Measurements from ENCODE around the gene IP6K3.

Gene IP6K3

DNA sequence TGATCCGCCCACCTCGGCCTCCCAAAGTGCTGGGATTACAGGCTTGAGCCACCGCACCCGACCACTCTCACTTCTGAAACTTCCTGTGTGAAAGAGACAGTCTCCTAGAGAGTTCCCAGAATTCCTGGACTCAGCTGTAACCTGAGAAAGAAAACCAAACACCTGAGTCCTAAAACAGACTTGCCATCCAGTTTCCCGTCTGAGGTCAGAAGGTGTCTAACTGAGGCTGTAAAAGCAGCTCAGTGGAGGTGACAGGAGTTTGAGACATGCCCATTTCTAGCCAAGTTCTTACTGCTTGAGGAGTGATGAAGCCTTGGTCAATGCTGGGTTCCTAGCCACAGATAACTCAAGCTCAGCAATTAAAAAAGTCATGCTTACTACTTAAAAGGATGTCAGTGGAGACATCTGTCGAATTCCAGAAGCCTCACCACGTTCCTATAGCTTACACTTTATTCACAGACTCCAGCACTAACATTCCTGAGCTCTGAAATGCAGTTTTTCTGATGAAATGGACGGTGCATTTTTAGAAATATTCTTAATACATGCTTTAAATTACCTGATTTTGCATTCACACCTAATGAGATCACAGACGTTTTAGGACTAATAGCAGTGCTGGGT is 41.3 kb downstream of the IP6K3 start:
- DNase-seq (ENCODE audit: low spot score): no peak

DNA sequence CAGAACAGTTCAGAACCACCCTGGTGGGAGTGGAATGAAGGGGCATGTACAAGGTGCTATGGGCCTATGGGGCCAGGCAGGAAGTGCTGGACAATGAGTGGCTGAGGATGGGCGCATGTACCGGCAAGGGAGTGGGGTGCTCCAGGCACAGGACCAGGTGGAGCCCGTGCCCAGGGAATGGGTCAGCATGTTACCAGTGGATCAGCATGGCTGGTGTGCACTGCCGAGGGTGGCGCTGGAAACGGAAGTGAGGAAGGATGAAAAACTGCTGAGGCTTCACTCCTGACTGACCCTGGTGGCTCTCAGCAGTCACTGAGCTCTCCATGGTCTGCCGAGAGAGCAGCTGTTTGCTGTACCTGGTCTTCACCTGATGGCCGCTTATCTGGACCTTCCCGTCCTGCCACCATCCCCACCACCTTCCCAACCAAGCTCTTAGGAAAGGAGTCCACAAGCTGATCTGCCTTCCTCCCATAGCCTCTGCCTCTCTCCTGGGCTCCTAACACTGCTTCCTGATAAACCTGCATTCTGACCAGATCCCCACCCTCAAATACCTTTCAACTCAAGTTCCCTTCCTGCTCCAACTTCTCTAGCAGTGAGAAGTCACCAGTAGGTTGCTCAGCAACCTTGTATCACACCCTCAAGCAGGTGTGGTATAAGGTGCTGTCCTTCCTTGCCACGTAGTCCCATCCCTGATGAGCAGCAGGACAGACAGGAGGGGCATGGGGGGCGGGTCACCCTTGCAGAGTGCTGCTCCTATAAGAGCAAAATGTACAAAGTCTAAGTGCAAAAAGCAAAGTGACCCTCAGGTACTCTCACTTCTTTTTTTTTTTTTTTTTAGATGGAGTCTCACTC is 42.3 kb downstream of the IP6K3 start:
- no peak for DNase-seq (ENCODE audit: low spot score)

DNA sequence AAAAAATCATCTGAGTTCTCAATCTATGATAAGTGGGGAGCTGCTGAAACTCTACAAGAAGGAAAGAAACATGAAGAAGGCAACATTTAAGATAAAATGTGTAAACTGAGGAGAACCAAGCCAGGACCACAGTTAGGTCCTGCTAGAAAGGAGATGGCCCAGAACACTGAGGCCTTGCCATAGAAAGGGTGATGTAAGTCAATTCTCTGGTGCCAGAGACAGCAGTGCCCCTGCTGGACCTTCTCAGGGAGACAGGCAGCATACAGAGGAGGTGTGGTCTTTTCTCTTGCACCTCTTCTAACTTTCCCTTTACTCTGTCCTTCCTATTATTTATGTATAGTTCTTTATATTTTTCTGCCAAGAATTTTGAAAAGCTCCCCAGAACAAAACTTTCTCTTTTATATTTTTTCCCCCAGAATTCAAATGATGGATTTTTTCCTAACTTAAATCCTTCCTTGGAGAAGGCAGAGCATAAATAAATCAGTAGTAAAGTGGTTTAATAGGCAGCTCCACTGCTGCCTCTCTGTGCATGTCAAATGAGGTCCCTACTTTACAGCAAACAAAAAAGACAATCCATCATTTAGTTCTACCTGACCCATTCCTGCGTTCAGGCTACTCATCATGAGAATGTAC is 44.2 kb downstream of the IP6K3 start:
- peak; percentile 43 for DNase-seq (ENCODE audit: low spot score)

DNA sequence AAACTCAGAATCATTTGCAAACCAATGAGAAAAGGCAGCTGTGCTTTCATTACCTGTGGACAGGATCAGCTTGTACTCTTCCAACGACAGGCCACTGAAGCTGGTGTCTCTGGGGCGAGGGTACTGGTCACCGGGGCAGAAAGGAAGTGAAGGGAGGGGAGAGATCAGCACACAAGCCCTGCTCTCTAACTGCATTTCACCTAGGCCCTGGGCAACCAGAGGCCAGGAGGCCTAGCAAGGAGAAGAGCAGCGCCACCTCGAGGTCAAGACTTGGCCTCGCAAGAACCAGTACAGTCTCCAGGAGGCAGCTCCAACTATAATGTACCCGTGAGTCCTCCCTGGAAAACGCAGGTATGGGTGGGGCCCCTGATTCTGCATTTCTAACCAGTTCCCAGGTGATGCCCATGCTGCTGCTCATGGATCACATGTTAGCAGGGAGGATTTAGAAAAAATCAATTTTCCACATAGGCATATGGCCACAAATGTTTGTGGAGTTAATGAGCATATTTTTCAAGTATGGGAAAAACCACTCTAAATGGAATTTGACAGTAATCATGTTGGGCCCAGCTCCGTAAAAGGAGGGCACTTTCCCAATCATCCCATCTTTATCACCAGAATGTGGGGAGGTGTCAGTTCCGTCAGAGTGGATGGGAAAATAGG is 46.2 kb downstream of the IP6K3 start:
- peak; percentile 63 for DNase-seq (ENCODE audit: low spot score)

DNA sequence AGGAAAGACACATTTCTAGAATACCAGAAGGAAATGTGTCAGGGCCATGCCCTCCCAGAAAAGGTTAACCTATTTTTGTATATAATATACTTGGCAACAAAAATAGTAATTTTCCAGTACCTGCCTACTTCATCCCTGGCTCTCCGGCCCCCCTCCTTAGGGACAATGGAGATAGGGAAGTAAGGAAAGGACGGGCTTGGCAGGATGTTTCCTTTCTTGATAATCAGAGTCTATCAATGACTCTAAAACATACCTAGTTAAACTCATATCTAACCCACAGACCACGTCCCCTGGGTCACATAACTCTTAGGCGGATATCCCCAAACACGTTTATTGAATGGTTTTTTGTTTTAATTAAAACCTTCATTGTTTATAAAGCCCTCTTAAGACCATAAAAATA is 47.0 kb downstream of the IP6K3 start:
- DNase-seq (ENCODE audit: low spot score): no peak

DNA sequence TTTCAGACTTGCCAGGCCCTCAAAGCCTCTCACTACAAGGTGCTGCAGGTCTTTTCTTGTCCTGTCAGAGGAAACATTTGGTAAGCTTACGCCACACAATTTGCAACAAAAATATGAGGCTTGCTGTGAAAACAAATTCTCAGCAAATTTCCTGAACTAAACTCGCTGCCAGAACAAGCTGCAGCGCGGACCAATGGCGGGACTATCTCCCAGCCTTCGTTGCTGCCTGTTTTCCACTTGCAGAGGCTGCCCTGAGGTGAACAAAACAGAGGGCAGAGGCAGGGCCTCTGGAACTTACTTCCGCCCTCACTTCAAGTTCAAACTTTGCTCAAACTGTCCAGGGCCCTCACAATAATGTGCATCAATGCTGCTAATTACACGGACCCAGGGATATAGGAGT is 47.6 kb downstream of the IP6K3 start:
- no peak for DNase-seq (ENCODE audit: low spot score)

DNA sequence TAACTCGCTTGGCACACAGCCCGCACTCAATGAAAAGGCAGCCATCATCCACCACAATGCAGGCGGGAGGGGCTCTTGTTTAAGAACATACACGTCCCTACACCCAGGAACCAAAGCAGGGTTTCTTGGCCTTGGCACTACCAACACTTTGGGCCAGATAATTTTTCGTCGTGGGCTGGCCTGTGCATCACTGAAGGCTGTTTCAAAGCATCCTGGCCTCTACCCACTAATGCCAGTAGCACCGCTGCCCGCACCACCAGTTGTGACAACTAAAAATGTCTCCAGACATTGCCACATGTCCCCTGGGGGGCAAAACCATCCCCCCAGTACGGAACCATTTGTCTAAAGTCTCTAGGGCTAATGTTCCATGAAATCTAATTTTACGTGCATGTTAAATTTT is 48.2 kb downstream of the IP6K3 start:
- DNase-seq (ENCODE audit: low spot score): no peak

DNA sequence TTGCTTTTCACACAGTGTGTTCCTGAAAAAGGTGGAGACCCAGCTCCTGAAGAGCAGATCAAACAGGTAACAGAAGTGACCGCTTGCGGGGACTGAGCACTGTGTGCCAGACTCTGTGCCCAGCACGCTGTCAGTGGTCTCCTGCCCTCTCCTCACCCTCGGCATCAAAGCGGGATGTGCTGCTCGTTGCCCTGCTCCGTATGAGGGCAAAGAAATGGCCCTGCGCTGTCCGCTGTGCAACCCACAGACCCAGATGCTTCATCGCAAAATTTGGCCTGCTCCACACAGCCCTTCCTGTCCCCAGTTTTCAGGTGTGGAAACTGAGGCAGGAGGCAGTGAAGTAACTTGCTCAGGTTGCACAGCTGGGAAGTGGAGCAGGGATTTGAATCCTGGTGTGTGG is 48.9 kb downstream of the IP6K3 start:
- no peak for DNase-seq (ENCODE audit: low spot score)

DNA sequence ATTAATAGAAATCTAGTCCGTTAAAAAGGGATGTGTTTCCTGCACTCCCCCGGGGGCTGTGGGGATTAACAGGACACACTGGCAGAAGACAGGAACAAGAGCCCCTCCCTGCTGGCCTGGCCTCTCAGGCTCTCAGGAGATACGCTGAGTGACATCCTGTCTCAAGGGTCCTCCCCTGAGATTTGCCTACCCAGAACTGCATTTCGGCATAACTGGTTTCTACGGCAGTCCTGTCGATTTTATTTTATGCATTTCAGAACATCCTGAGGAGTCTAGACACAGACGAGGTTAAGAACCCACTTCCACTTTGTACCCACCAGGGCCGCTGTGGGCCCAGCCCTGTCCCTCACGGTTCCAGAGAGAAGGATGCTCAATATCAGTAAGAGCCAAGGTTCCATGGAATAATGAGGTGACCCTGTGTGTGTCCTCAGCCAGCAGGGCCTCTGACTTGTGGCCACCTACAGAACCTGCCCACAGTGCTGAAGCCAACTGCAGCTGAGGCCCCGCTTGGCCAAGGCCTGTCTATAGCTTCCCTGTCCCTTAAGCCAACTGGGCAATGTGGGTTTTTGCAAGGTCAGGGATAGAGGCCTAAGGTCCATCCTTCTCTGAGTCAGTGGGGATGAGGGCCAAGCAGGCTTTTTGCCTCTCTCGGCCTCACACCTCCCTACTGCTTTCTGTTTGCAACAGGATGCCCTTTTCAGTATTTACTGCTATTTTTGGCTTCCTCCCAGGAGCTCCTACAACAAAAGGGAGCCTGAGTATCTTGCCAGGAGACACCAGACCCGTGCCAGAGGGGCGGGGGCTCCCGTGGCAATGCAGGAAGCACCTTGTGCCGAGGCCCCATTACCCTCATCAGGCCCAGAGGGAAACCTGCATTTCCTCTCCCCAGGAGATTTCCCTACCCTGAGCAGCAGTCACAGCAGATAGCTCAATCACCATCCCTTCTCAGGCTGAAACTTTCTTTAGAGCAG is 49.9 kb downstream of the IP6K3 start:
- peak; percentile 49 for DNase-seq (ENCODE audit: low spot score)

DNA sequence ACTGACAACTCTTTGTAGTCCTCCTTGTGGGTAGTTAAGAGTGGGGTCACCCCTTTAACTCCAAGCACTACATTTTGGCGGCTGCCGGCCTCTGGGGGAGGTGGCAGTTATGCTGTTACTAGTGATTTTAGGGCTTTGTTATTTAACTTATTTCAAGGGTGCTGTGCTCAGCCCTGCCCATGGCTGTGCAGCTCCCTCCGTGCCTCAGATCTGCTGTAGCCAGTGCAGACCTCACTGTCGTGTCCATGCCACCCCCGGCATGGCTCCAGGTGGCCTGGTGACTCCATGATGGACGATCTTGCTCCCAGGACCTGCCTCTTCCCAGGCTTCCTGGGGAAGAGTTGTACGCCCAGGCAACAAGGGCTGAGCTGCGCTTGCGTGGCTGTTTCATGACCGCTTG is 50.6 kb downstream of the IP6K3 start:
- no peak for DNase-seq (ENCODE audit: low spot score)

DNA sequence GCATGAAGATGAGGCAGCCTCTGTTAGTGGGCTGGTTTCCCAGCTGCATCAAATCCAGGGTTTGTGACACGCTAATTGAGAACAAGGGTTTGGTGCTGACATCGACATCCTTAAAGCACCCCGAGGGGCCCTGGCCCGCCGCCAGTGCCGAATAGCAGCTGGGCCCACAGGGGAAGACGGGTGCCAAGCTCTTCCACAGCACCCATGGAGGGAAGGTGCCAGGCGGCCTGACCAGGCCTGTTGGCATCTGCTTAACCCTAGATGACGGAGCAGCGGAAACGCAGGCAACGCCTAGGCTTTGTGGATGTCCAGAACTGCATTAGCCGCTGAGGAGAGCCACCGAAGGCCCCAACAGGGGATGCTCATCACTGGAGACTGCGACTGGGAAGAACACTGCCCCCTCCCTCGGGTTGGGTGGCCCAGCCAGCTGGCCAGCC is 51.2 kb downstream of the IP6K3 start:
- peak; percentile 32 for DNase-seq (ENCODE audit: low spot score)

DNA sequence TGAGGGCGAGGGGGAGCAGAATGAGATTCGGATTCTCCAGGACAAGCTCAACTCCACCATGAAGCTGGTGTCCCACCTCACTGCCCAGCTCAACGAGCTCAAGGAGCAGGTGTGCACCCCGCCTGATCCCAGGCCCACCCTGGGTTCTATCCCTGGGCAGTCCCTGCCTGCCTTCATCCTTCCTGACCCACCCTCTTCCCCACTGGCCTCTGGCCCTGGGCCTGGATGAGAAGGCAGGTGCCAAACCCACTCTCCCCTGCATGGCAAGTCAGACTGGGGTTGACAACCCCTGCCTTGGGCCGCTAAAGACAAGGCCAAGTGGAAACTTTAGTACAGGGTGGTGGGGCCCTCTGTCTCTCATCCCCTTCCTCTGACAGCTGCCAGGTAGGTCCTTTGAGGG is 51.7 kb downstream of the IP6K3 start:
- DNase-seq (ENCODE audit: low spot score): no peak

DNA sequence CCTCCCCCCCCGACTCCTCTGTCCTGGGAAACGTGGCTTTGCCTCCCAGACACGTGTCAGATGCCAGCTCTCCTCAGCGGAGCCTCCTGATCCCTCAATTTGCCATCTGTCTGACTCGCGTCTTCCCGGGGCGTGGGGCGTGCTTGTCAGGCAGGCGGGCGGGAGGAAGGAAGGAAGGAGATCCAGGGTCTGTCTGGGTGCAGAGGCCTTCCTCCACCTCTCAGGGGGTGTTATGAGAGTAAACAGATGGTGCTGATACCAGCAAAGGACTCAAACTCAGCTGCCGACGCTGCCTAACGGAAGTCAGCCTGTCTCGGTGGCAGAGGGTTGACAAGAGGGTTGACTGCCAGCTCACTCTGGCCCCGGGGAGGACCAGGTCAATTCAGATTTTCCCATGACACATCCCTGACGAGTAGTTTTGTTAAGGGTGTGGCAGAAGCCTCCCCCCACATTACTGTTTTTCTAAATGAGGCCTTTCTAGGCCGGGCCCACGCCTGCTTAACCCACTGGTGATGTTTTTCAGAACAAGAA is 52.2 kb downstream of the IP6K3 start:
- peak; percentile 24 for DNase-seq (ENCODE audit: low spot score)

DNA sequence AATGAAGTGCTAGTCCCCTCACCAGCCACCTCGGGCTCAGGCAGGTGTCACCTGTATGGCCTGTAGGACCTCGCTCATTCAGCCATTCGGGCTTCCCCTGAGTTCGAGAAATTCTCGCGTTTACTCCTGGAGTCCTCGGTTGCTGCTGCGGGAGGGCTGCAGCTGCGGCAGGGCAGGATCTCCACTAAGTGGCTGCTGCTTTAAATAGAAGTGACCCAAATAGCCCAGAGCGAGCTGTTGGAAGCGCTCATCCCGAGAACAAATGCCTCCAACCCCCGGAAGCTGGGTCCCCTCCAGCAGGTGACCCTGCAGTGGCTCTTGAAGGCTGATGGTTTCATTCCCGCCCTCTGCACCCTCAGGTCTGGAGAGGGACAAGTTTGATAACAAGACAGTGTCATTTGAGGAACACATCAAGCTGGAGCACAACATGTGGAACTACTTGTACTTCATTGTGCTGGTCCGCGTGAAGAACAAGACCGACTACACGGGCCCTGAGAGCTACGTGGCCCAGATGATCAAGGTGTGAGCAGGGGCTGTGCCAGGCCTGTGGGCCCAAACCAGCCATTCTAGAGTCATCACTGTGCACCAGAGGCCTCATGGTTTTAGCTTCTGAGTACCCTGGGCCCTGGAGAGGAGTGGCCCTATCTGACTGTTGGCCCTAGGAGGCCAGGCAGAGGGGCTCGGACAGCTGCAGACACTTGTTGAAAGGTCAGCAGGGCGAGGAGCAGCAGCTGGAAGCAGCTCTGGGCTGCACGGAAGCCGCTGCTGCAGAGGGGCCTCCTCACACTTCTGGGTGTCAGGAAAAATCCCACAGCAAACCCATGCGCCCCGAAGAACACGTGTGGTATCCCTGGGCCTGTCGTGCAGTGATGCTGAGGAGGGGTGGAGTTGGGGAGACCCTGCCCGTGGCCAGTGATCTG is 53.3 kb downstream of the IP6K3 start:
- DNase-seq (ENCODE audit: low spot score): no peak

DNA sequence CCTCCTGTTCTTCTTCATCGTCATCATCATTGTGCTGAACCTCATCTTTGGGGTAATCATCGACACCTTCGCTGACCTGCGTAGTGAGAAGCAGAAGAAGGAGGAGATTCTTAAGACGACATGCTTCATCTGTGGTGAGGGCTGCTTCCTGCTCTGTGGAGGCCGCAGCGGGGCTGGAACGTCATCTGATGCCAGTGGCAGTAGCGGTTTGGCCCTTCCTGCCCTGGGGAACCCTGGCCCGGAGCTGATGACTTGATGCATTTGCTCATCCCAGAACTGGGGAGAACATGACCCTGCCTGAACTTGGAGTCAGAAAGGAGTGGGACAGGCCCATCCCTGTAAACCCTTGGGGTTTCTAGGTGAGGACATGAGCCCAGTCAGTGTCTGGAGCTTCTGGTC is 53.9 kb downstream of the IP6K3 start:
- peak; percentile 17 for DNase-seq (ENCODE audit: low spot score)

DNA sequence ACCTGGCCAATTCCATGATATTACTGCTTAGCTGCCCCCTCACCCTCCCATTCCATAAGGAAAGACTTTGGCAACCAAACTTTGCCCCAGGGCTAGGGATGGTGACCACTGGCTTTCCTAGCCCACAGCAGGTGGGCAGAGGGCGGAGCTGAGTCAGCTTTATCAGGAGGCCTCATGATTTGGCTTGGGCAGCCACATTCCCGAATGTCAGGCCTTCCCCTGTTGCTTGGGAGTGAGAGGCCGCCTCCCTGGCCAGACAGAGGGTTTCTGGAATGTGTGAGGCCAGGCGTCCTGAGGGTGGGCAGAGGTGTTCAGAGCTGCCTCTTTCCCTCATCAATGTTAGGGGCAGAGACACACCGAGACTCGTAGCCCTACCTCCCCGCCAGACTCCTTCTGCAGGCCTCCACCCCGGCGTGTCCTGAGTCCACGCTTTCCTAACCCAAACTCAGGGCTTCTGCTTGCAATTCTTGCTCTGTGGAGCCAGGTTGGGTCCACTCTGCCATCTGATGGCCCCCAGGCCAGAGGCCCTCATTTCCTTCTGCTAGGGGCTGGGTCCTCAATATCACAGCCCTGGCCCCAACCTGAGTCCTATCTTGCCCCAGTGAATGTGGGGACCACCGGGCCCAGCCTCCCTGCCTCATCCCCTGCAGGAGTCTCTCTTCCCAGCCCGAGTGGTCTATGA is 54.5 kb downstream of the IP6K3 start:
- no peak for DNase-seq (ENCODE audit: low spot score)

DNA sequence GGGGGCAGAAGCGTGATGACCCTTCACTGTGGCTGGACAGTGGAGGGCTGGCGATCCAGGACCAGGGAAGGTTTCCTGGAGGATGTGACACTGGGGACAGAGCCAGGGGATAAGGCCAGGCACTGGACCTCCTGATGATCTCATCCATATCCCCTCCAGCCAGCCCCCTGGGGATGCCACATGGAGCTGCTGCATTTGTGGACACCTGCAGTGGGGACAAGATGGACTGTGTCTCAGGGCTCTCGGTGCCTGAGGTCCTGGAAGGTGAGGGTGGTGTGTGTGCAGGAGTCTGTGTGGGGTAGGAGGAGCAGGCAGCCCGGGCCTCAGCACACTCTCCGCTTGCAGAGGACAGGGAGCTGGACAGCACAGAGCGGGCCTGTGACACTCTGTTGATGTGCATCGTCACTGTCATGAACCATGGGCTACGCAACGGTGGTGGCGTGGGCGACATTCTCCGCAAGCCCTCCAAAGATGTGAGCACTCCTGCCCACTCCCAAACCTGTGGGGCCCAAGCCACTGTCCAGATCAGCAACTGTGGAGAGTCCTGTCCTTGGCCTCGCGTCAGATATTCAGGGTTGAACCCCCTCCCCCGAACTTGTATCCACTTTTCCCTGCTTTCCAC is 55.1 kb downstream of the IP6K3 start:
- no peak for DNase-seq (ENCODE audit: low spot score)

DNA sequence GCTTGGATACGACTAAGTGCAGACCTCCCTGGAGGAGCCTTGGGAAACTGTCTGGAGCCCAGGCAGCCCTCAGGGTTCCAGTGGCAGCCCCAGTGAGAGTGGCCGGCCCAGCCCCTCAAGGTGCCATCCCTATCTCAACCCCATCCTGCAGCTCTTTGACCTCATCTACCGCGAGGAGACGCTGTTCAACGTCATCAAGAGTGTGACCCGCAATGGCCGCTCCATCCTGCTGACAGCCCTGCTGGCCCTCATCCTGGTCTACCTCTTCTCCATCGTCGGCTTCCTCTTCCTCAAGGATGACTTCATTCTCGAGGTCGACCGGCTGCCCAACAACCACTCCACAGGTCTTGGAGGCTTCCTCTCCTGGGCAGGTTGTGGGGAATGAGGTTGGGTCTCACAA is 55.9 kb downstream of the IP6K3 start:
- no peak for DNase-seq (ENCODE audit: low spot score)

DNA sequence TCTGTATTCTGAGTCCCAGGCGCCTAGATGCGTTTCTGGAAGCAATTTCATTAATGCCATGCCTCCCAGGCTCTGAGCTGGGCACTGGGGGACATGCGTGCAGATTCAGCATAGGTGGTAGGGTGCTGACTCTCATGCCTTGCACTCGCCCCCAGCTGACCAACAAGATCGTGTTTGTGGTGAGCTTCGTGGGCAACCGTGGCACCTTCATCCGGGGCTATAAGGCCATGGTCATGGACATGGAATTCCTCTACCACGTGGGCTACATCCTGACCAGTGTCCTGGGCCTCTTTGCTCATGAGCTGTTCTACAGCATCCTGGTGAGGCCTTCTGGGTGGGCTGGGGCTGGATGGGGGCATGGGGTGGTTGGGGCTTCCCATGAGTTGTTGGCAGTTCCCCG is 56.8 kb downstream of the IP6K3 start:
- DNase-seq (ENCODE audit: low spot score): no peak
